NCI-H1092 treated with DMSO at 0.1 percent for 48 hours (cell line): ENCODE results near the gene ATF7IP2.
"Not testable (repeated sequence)": the region's sequence is repeated elsewhere in the genome, so short reads cannot be mapped to it uniquely, and the experiment has no call there.

ENCODE experiments used
- DNase-seq: peaks from one replicate; lab custom pipeline; 2025; lab: John Stamatoyannopoulos, UW

ATF7IP2 gene

GRCh38 chr16:10385725-10386516 is at the start of gene ATF7IP2:
TSS of gene ATF7IP2 (plus strand) at chr16:10386061. CDS start at chr16:10430621, 44,560 bp downstream.
- no peak for DNase-seq

DNA sequence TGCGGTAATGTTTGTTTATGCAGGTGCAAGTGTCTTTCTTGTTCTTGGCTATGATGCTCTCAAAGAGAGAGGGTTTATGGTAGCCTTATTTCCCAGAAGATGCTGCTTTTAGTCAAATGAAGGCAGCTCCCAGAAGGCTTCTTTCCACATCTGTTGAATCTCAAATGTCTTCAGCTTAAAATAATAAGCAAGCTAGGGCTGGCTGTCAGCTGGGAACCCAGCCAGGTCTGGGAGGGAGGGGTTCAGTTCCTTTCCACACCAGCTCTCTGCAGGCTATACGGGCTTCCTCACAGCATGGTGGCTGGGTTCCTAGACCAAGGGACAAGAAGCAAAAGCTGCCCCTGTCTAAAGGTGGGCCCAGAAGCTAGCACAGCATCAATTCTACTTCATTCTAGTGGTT is 47.4 kb upstream of the ATF7IP2 start:
- no peak for DNase-seq

DNA sequence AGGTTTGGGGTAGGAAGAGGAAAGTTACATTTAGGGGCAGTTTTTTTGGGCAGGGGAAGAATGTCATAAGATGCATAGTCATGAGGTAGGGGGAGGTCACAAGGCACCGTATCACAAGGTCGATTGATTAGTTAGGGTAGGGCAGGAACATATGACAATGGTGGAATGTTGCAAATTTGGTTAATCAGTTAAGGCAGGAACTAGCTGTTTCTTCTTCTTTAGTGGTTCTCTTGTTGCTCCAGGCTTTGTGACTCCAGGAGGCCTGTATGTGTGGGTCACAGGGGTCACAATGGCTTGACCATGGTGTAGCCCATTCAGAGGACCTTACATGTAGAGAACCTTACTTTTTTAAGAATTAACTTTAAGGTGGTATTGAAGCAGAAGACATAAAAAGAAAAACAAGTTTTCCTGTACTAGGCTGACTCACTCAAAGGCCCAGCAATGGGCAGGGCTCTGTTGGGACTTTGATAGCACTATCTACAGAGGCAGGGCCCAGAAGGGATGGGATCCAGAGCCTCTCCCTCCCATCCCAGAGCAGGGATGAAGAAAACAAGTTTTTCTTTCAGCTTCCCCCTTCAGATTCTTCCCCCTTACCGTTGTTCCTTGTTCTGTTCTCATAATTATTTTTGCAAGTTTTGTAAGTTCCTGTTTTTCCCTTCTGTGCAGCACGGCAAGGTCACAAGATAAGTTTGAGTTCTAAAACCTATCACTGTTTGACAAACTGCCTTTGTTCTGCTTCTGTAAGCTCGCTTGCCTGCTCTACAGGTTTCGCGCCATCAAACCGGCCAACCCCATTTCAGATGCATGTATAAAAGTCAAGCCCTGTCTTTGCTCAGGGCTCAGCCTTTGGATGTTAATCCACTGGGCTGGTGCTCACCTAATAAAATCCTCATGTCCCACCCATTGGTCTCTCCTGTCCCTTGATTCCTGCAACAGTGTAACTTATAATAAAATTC is 45.8 kb upstream of the ATF7IP2 start:
- no peak for DNase-seq

- no peak for DNase-seq
Measured at GRCh38 chr16:10343124-10343760, 42.6 kb upstream of the ATF7IP2 start.

GRCh38 chr16:10344699-10345098 is 41.2 kb upstream of the ATF7IP2 start:
- DNase-seq, result not testable (repeated sequence)

DNA sequence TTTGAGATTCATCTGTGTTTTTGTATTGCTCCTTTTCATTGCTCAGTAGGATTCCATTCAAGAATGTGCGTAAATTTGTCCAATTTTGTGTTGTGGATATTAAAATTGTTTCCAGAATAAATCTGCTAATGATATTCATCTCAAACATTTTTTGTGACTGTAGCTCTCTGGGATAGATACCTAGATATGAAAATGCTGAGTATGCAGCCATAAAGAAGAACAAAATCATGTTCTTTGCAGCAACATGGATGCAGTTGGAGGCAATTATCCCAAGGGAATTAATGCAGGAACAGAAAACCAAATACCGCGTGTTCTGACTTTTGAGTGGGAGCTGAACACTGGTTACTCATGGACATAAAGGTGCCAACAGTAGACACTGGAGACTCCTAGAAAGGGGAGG is 40.2 kb upstream of the ATF7IP2 start:
- DNase-seq, result no peak

DNA sequence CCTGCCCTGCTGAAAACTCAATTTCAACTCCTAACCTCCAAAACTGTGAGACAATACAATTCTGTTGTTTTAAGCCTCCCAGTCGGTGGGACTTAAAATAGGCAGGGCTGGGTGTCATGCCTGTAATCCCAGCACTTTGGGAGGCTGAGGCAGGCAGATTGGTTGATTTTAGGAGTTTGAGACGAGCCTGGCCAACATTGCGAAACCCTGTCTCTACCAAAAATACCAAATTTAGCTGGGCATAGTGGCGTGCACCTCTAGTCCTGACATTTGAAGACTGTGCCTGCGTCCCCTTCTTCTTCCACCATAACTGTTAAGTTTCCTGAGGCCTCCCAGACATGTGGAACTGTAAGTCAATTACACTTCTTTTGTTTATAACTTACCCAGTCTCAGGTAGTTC is 36.0 kb upstream of the ATF7IP2 start:
- no peak for DNase-seq

DNA sequence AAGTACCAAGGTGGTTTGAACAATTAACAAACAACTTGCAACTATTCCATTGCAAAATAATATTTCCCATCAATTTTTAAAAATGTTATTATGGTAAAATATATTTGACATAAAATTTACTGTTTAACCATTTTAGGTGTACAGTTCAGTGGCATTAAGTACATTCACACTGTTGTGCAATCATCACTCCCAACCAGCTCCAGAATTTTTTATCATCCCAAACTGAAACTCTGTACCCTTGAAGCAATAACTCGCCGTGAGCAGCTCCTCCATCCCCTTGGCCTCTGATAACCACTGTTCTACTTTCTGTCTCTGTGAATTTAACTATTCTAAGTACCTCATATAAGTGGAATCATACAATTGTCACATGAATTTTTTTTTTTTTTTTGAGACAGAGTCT is 33.6 kb upstream of the ATF7IP2 start:
- no peak for DNase-seq

GRCh38 chr16:10355589-10355988 is 30.3 kb upstream of the ATF7IP2 start:
- DNase-seq, result no peak

DNA sequence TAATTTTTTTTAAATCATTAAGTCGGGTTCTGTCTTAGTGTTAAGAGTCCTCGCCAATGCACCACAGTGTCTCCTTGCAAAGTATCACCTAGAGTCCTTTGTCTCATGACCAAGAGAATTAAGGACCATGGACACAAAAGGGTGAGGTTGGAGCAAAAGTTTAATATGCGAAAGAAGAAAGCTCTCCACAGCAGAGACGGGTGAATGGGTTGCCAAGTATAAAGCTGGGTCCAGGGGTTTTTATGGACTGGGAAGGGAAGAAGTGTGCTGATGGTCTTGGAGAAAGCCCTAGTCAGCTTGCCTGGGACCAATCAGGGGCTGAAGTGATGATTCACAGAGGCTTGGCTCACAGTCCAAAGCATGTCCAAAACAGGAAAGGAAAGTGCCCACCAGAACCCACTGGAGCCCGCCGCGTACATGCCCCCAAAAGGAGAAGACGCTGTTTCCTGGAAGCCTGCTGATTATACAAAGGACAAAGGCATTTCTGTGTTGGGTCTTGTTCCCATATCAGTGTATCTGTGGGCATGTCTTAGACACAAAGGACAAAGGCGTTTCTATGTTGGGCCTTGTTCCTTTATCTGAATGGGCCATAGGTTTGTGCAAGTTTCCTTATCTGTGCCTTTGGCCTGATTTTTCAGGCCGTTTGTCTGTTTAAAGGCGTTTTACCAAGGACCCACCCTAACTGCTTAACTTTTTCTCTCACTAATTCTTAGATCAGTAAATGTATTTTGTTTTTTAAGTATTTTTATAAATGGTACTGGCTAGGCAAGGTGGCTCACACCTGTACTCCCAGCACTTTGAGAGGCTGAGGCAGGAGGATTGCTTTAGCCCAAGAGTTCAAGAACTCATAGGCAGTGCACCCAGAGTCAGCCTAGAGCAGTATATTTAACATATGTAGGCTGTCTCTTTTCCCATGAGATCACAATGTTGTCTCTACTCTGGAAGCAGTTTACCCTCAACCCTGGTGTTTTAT is 28.7 kb upstream of the ATF7IP2 start:
- no peak for DNase-seq

DNA sequence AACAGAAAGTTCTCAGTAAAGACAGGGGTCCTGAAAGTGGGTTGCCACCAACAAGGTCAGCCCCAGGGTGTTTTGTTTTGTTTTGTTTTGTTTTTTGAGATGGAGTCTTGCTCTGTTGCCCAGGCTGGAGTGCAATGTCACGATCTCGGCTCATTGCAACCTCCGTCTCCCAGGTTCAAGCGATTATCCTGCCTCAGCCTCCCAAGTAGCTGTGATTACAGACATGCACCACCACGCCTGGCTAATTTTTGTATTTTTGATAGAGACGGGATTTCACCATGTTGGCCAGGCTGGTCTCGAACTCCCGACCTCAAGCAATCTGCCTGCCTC is 24.1 kb upstream of the ATF7IP2 start:
- DNase-seq, result not testable (repeated sequence)

DNA sequence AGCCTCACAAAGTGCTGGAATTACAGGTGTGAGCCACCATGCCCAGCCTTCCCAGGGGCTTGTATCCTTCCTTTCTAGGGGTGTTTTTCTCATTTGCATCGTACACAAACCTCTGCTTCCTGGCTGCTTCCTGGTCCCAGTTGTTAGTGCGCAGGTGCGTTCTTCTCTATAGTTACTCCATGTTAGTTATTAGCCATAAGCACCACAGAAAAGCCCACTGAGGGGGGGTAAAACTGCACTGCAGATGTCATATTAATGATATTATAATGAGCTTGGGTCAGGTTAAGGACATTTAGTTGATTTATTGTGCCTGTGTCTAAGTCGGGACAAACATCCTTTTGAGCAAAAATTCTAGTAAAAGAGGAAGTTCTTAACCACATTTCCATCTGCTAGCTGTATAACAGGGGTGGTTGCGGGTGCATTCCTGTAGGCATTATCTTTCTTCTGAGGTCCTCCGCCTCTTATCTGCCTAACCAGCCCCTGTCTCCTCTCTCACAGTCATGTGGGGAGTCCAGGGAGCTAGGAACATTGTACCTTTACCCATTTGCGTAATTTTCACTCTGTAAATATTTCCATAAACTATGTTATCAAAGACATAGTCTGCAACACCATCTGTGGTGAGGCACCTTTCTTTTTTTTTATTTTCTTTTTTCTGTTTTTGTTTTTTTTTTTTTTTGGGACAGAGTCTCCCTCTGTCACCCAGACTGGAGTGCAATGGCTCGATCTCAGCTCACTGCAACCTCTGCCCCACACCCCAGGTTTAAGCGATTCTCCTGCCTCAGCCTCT is 23.6 kb upstream of the ATF7IP2 start:
- DNase-seq, result no peak

GRCh38 chr16:10362864-10363197 is 23.0 kb upstream of the ATF7IP2 start:
- DNase-seq, result not testable (repeated sequence)

GRCh38 chr16:10366619-10367018 is 19.2 kb upstream of the ATF7IP2 start:
- not testable (repeated sequence) for DNase-seq

GRCh38 chr16:10367616-10368188 is 18.2 kb upstream of the ATF7IP2 start:
- DNase-seq, result no peak

- DNase-seq, result no peak
Measured at GRCh38 chr16:10368969-10369551, 16.8 kb upstream of the ATF7IP2 start.

DNA sequence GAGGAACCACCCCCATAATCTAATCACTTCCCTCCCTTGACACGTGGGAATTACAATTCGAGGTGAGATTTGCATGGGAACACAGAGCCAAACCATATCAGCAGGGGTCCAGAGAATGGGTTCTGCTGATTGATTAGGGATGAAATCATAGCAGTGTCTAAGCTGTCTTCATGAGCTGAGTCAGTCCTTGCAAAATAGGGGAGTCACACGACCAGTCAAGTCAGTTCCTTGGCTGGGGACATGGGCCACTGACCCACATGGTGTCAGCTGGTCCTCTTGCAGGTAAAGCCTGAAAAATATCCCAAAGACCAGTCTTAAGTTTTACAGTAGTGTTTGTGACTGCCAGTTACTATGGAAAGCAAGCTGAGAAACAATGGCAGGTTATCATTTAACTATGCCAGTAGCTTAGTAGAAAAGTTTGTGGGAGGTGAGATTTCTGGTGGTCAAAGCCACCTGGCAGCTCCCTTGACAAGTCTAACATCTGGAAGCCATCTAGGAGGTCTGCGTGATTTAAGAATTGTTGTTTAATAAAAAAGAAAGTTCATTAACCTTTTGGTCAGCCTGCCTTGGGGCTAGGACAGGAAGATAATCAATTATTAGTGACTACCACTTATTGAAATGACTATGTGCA is 15.7 kb upstream of the ATF7IP2 start:
- no peak for DNase-seq

- no peak for DNase-seq
Measured at GRCh38 chr16:10371592-10371991, 14.3 kb upstream of the ATF7IP2 start.

- no peak for DNase-seq
Measured at GRCh38 chr16:10373556-10373955, 12.3 kb upstream of the ATF7IP2 start.
